ENCODE data around the gene RASSF3.

DNA sequence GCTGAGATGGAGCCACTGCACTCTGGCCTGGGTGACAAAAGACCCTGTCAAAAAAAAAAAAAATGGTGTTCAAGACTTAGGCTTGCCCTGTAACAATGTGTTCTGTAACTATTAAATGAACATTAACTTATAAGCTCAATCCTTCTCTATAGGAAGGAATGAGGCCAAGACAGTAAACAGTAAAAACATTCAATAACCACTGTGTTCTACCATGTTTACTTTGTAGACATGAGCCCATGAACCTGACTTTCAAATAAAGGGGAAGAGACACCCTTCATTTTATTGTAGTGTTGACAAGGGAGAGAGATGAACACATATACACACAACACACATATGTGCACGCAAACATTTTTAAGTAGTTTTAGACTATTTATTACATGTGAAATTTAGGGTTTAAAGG is 20.1 kb upstream of the RASSF3 start:
- TF ChIP-seq, protein P1, sequence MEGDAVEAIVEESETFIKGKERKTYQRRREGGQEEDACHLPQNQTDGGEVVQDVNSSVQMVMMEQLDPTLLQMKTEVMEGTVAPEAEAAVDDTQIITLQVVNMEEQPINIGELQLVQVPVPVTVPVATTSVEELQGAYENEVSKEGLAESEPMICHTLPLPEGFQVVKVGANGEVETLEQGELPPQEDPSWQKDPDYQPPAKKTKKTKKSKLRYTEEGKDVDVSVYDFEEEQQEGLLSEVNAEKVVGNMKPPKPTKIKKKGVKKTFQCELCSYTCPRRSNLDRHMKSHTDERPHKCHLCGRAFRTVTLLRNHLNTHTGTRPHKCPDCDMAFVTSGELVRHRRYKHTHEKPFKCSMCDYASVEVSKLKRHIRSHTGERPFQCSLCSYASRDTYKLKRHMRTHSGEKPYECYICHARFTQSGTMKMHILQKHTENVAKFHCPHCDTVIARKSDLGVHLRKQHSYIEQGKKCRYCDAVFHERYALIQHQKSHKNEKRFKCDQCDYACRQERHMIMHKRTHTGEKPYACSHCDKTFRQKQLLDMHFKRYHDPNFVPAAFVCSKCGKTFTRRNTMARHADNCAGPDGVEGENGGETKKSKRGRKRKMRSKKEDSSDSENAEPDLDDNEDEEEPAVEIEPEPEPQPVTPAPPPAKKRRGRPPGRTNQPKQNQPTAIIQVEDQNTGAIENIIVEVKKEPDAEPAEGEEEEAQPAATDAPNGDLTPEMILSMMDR (IDR thresholded peaks at IDR 0.05; ENCODE audit: low read depth, low read length): no peak
- no peak for TF ChIP-seq EZH2phosphoT487 (IDR thresholded peaks at IDR 0.05; ENCODE audit: low read depth)

Measured in OCI-LY3 (cell line).